SU-DHL-6 (cell line): Measurements from ENCODE around the gene PSTPIP1.

Experiments
- CTCF ChIP-seq: fragments of 200-600 bp; sonication (generic); IDR thresholded peaks from one replicate; pipeline ENCODE4 v1.5.1; 2017; ENCODE audit warnings: antibody characterized with exemption, mild to moderate bottlenecking, low read length, moderate library complexity; ENCODE audit not compliant: insufficient read depth, poor library complexity, severe bottlenecking
- EZH2phosphoT487 ChIP-seq: fragments of 200-600 bp; sonication (generic), shearing (Covaris generic); conservative IDR thresholded peaks from 2 replicates; pipeline ENCODE4 v1.6.1; 2018; ENCODE audit warnings: mild to moderate bottlenecking, antibody characterized with exemption, low read length, moderate library complexity, mixed read lengths

- TF ChIP-seq CTCF (no peak), EZH2phosphoT487 (no peak)
Measured at GRCh38 chr15:76996526-76997401, 1.8 kb downstream of the PSTPIP1 start.
